Progenitor cell of endocrine pancreas (in vitro differentiated cells): ENCODE measurements around the gene CPXM1. TPM values are rescaled to one million over a fixed set of nuclear protein-coding genes. Genes with fewer than 3 reads are reported as not detected.
"Not testable (repeated sequence)": the region's sequence is repeated elsewhere in the genome, so short reads cannot be mapped to it uniquely, and the experiment has no call there.

Source experiments
- DNase-seq: peaks from one replicate; pipeline ENCODE4 v3.0.0; 2021; ENCODE audit warnings: low spot score; ENCODE audit not compliant: unreplicated experiment
- H3K27ac Mint-ChIP-seq: 2 replicates; pipeline ENCODE4 v1.8.0; 2021; ENCODE audit warnings: mild to moderate bottlenecking, moderate library complexity, mixed read lengths
- H3K27me3 Mint-ChIP-seq: 2 replicates; pipeline ENCODE4 v1.8.0; 2021; ENCODE audit warnings: mixed read lengths
- H3K36me3 Mint-ChIP-seq: 2 replicates; pipeline ENCODE4 v1.8.0; 2022; ENCODE audit warnings: mixed read lengths; ENCODE audit not compliant: insufficient read depth
- H3K4me1 Mint-ChIP-seq: 2 replicates; pipeline ENCODE4 v1.8.0; 2021; ENCODE audit warnings: low read depth, mixed read lengths
- H3K4me3 Mint-ChIP-seq: 2 replicates; pipeline ENCODE4 v1.8.0; 2021; ENCODE audit warnings: low read depth, mild to moderate bottlenecking, moderate library complexity, mixed read lengths
- H3K9me3 Mint-ChIP-seq: 2 replicates; pipeline ENCODE4 v1.8.0; 2021; ENCODE audit warnings: low read depth, mixed read lengths
- total RNA-seq: library from RNA; stranded (reverse); gene quantifications from 2 replicates; pipeline ENCODE4 v1.2.1, GENCODE V29; 2021
- TF ChIP-seq, protein P1 (sequence below): fragments of 200-600 bp; sonication (generic); IDR thresholded peaks from one replicate; pipeline ENCODE4 v1.5.0; 2021; ENCODE audit warnings: antibody characterized with exemption, mild to moderate bottlenecking; ENCODE audit not compliant: unreplicated experiment

Gene CPXM1
- total RNA-seq, 1 donor from 2014 or later, result 130 TPM

DNA sequence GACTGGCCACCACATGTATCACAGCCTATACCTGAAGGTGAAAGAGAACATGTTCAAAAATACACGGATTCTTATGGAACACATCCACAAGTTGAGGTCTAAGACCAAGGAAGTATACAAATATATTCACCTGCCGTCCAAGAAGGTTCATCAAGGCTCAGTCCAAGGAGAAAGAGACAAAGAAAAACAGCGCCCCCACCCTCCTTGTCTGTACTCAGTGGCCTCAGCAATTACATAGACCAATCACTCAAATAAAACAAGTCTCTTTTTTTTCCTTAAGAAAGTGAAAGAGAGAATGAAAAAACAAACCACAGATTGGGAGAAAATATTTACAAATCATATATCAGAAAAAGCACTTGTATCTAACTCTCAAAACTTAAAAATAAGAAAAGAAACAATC, 19.5 kb downstream of the CPXM1 start:
- H3K36me3 Mint-ChIP-seq, result no peaks in the 10 kb centered on the region
- TF ChIP-seq, protein P1, sequence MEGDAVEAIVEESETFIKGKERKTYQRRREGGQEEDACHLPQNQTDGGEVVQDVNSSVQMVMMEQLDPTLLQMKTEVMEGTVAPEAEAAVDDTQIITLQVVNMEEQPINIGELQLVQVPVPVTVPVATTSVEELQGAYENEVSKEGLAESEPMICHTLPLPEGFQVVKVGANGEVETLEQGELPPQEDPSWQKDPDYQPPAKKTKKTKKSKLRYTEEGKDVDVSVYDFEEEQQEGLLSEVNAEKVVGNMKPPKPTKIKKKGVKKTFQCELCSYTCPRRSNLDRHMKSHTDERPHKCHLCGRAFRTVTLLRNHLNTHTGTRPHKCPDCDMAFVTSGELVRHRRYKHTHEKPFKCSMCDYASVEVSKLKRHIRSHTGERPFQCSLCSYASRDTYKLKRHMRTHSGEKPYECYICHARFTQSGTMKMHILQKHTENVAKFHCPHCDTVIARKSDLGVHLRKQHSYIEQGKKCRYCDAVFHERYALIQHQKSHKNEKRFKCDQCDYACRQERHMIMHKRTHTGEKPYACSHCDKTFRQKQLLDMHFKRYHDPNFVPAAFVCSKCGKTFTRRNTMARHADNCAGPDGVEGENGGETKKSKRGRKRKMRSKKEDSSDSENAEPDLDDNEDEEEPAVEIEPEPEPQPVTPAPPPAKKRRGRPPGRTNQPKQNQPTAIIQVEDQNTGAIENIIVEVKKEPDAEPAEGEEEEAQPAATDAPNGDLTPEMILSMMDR, result no peak
- no peaks in the 10 kb centered on the region for H3K4me1 Mint-ChIP-seq
- H3K27me3 Mint-ChIP-seq, result peaks cover 26% of the 10 kb centered on the region
- no peak overlapping the region for H3K27ac Mint-ChIP-seq
- DNase-seq, result no peak
- no peak overlapping the region for H3K4me3 Mint-ChIP-seq
- peaks cover 3% of the 10 kb centered on the region for H3K9me3 Mint-ChIP-seq

DNA sequence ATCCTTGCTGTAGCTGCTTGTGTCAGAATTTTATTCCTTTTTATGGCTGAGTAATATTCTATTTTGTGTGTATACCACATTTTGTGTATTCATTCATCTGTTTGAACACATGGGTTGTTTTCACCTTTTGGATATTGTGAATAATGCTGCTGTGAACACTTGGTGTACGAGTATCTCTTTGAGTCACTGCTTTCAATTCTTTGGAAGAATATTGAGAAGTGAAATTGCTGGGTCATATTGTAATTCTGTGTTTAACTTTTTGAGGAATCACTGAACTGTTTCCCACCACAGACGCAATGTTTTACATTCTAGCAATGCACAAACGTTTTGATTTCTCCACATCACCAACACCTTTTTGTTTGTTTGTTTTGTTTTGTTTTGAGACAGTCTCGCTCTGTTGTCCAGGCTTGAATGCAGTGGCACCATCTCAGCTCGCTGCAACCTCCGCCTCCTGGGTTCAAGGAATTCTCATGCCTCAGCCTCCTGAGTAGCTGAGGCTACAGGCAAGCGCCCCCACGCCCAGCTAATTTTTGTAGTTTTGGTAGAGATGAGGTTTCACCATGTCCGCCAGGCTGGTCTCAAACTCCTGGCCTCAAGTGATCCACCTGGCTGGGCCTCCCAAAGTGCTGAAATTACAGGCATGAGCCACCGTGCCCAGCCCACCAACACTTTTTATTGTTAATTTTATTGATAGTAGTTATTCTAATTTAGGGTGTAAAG, 21.7 kb downstream of the CPXM1 start:
- Mint-ChIP-seq H3K36me3 (no peaks in the 10 kb centered on the region), H3K27me3 (peaks cover 22% of the 10 kb centered on the region), H3K9me3 (peaks cover 3% of the 10 kb centered on the region), H3K4me1 (no peaks in the 10 kb centered on the region), H3K27ac (no peak overlapping the region), H3K4me3 (no peak overlapping the region)
- TF ChIP-seq, protein P1, result no peak
- DNase-seq, result no peak

DNA sequence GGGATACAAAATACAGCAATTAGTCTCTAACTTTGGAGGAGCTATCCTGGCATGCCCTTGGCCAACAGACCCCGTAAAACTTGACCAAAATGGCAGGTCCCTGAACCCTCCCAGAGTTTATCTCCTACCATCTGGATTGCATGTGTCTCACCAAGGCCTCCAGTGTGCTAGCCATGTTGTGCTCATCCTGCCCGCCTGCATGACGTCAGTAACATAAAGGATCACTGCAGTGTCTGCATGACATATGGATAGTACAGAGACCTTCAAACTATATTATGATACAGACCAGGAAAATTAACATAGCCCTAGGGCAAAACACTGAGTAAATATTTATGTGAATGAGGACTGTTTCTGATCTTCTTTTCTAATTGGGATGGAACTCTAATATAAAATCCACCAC, 25.3 kb downstream of the CPXM1 start:
- H3K9me3 Mint-ChIP-seq, result peaks cover 3% of the 10 kb centered on the region
- H3K27me3 Mint-ChIP-seq, result peaks cover 18% of the 10 kb centered on the region
- no peaks in the 10 kb centered on the region for H3K4me1 Mint-ChIP-seq
- no peak for DNase-seq
- no peaks in the 10 kb centered on the region for H3K36me3 Mint-ChIP-seq
- H3K27ac Mint-ChIP-seq, result no peak overlapping the region
- H3K4me3 Mint-ChIP-seq, result no peak overlapping the region
- TF ChIP-seq, protein P1, result no peak

DNA sequence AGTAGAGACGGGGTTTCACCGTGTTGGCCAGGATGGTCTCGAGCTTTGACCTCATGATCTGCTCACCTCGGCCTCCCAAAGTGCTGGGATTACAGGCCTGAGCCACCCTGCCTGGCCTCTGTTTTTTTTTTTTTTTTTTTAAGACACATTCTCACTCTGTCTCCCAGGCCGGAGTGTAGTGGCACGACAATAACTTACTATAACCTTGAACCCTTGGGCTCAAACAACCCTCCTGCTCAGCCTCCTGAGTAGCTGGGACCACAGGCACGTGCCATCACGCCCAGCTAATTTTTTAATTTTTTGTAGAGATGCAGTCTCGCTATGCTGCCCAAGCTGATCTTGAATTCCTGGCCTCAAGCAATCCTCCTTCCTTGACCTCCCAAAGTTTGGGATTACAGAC, 26.6 kb downstream of the CPXM1 start:
- no peaks in the 10 kb centered on the region for H3K4me1 Mint-ChIP-seq
- peaks cover 25% of the 10 kb centered on the region for H3K27me3 Mint-ChIP-seq
- no peaks in the 10 kb centered on the region for H3K36me3 Mint-ChIP-seq
- H3K27ac Mint-ChIP-seq, result no peak overlapping the region
- peaks cover 3% of the 10 kb centered on the region for H3K9me3 Mint-ChIP-seq
- no peak for DNase-seq
- TF ChIP-seq, protein P1, result no peak
- no peak overlapping the region for H3K4me3 Mint-ChIP-seq

DNA sequence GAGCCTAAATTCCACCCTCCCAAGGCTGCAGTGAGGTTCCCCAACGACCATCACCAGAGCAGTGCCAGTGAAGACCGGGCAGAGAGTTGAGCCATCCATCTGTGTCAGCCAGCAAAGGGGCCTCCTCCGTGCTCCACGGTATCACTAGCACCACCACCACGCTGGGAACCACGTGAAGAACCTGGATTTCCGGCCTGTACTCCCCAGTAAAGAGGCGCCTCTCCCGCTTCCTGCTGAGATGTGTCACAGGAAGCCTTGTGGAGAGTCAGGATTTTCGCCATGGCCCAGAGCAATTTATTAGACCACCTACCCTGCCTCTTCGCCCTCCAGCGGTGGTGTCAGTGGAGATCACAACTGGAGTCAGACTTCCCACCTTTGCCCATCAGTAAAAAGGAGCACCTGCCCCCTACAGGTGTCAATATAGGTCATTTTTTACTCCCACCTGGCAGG, 28.8 kb downstream of the CPXM1 start:
- Mint-ChIP-seq H3K27ac (no peak overlapping the region), H3K4me1 (no peaks in the 10 kb centered on the region), H3K36me3 (no peaks in the 10 kb centered on the region), H3K9me3 (no peaks in the 10 kb centered on the region), H3K27me3 (peaks cover 36% of the 10 kb centered on the region), H3K4me3 (no peak overlapping the region)
- DNase-seq, result no peak
- TF ChIP-seq, protein P1, result no peak

DNA sequence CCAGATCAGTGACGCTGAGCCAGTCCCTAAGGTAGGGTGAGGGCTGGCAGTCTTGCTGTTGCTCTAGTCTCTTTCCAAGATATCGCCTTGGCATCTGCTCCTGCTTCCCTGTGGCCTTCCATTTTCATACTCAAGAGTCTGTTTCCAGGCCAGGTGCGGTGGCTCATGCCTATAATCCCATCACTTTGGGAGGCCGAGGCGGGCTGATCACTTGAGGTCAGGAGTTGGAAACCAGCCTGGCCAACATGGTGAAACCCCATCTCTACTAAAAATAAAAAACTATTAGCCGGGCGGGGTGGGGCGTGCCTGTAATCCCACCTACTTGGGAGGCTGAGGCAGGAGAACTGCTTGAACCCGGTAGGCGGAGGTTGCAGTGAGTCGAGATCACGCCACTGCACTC, 30.3 kb downstream of the CPXM1 start:
- not testable (repeated sequence) for H3K4me1 Mint-ChIP-seq, H3K27ac Mint-ChIP-seq, DNase-seq, H3K4me3 Mint-ChIP-seq, H3K36me3 Mint-ChIP-seq, H3K9me3 Mint-ChIP-seq
- peaks cover 36% of the 10 kb centered on the region for H3K27me3 Mint-ChIP-seq
